ENCODE results near the gene KCTD16. TPM values are rescaled to one million over a fixed set of nuclear protein-coding genes. Genes with fewer than 3 reads are reported as not detected.

Gene KCTD16
- total RNA-seq, 6 experiments from 2014 or later, result 1.5 to 3.6 (median 3.0) TPM

- TF ChIP-seq CTCF (IDR thresholded peaks at IDR 0.05), result no peak
- H3K27me3 Mint-ChIP-seq (ENCODE audit: insufficient read depth), result peaks cover 3% of the 10 kb centered on the region; the same call in 1 of the 2 replicates
Observed at GRCh38 chr5:144433140-144433822, 262.6 kb downstream of the KCTD16 start.

GRCh38 chr5:144433893-144434292, 263.2 kb downstream of the KCTD16 start:
- DNase-seq, result no peak
- Mint-ChIP-seq H3K4me1 (ENCODE audit: low read depth) (peaks cover under 1% of the 10 kb centered on the region; the same call in 1 of the 2 replicates), H3K36me3 (ENCODE audit: low read depth) (peaks cover 6% of the 10 kb centered on the region; the same call in 1 of the 2 replicates), H3K4me3 (no peak overlapping the region), H3K27me3 (ENCODE audit: insufficient read depth) (peaks cover 3% of the 10 kb centered on the region; the same call in 1 of the 2 replicates), H3K9me3 (peaks cover under 1% of the 10 kb centered on the region; the same call in 1 of the 2 replicates), H3K27ac (no peak overlapping the region)
- TF ChIP-seq CTCF (IDR thresholded peaks at IDR 0.05), result no peak

More at GRCh38 chr5:144433140-144433822, 262.6 kb downstream of the KCTD16 start:
- Mint-ChIP-seq H3K27ac (no peak overlapping the region), H3K36me3 (ENCODE audit: low read depth) (peaks cover 4% of the 10 kb centered on the region; the same call in 1 of the 2 replicates), H3K4me1 (ENCODE audit: low read depth) (peaks cover 6% of the 10 kb centered on the region), H3K4me3 (no peak overlapping the region), H3K9me3 (no peaks in the 10 kb centered on the region; the same call in 1 of the 2 replicates)
- DNase-seq, result no peak

- Mint-ChIP-seq H3K4me1 (ENCODE audit: low read depth) (no peaks in the 10 kb centered on the region), H3K9me3 (peaks cover 20% of the 10 kb centered on the region), H3K36me3 (ENCODE audit: low read depth) (peaks cover 20% of the 10 kb centered on the region), H3K4me3 (no peak overlapping the region), H3K27me3 (ENCODE audit: insufficient read depth) (peaks cover 5% of the 10 kb centered on the region), H3K27ac (no peak overlapping the region)
- DNase-seq, result no peak
- TF ChIP-seq CTCF (IDR thresholded peaks at IDR 0.05), result no peak
Observed at GRCh38 chr5:144436007-144436406, 265.3 kb downstream of the KCTD16 start.

- Mint-ChIP-seq H3K27ac (no peak overlapping the region), H3K36me3 (ENCODE audit: low read depth) (peaks cover 33% of the 10 kb centered on the region), H3K27me3 (ENCODE audit: insufficient read depth) (peaks cover 7% of the 10 kb centered on the region), H3K4me1 (ENCODE audit: low read depth) (no peaks in the 10 kb centered on the region), H3K9me3 (peaks cover 40% of the 10 kb centered on the region), H3K4me3 (no peak overlapping the region)
- no peak for DNase-seq
- no peak for TF ChIP-seq CTCF (IDR thresholded peaks at IDR 0.05)
Observed at GRCh38 chr5:144438237-144438636, 267.6 kb downstream of the KCTD16 start.

GRCh38 chr5:144448457-144448856, 277.8 kb downstream of the KCTD16 start:
- Mint-ChIP-seq H3K27me3 (ENCODE audit: insufficient read depth) (no peaks in the 10 kb centered on the region; the same call in 1 of the 2 replicates), H3K9me3 (peaks cover 12% of the 10 kb centered on the region), H3K27ac (no peak overlapping the region), H3K4me1 (ENCODE audit: low read depth) (peaks cover 39% of the 10 kb centered on the region), H3K36me3 (ENCODE audit: low read depth) (peaks cover 22% of the 10 kb centered on the region), H3K4me3 (no peak overlapping the region)
- no peak for TF ChIP-seq CTCF (IDR thresholded peaks at IDR 0.05)
- DNase-seq, result no peak
